Left cardiac atrium (tissue), 4 donors: ENCODE results near the gene AOAH. TPM values are rescaled to one million over a fixed set of nuclear protein-coding genes. Genes with fewer than 3 reads are reported as not detected.
"Not testable (repeated sequence)": the region's sequence is repeated elsewhere in the genome, so short reads cannot be mapped to it uniquely, and the experiment has no call there.

Experiments
- ATAC-seq, 2 donors: fragments of 200-7000 bp; cut with Tn5 transposase; one replicate each; pipeline ENCODE4 v1.9.1; 2020; ENCODE audit warnings: mild to moderate bottlenecking in 2 of 2, moderate library complexity in 2 of 2
- DNase-seq: peaks from one replicate; pipeline ENCODE4 v3.0.0-alpha.2; 2020
- intact Hi-C, 2 donors: fragments of 100-400 bp; cut with DNase I; formaldehyde crosslinking; loops; one replicate each; pipeline versions ENCODE4 v1.14.1 to v1.15.1; 2022 to 2023
- total RNA-seq, 2 donors: library from RNA; stranded (reverse); fragmentation: NEBNext Ultra II Directional; extraction: Animal tissue kit (Norgen Biotek cat#: 25700); gene quantifications; one replicate each; pipeline ENCODE4 v1.2.1, GENCODE V29; 2021
- donor health status: DM: no; HTN: yes; CAD: no.
- donor health status: DM: no; HTN: yes; CAD: no; lungs with severe emphysema.
- donor health status: DM: yes; HTN: yes; CAD: no.
- donor health status: Dilated cardiomyopathy.

AOAH gene
- total RNA-seq, 2 donors from 2014 or later, result 2.7 to 4.8 TPM

DNA sequence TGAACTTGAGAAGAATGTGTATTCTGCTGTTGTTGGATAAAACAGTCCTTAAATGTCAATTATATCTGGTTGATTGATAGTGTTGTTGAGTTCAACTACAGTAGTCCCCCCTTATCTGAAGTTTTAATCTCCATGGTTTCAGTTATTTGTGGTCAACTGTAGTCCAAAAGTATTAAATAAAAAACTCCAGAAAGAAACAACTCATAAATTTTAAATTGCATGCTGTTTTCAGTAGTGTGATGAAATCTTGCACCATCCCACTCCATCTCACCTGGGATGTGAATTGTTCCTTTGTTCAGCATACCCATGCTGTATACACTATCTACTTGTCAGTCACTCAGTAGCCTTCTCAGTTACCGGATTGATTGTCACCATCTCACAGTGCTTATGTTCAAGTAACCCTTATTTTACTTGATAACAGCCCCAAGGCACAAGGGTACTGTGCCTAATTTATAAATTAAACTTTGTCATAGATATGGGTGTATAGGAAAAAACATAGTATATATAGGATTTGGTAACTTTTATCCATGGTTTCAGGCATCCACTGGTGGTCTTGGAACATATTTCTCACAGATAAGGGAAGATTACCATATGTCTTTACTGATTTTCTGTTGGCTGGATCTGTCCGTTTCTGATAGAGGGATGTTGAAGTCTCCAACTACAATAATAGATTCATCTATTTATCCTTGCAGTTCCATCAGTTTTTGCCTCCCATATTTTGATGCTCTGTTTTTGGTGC, 57.1 kb downstream of the AOAH start:
- intact Hi-C loops, result no loop called here
- DNase-seq, result no peak
- no peak for ATAC-seq

- intact Hi-C loops, result no loop called here
These were observed 60.8 kb downstream of the AOAH start for GRCh38 chr7:36663481-36663880.

DNA sequence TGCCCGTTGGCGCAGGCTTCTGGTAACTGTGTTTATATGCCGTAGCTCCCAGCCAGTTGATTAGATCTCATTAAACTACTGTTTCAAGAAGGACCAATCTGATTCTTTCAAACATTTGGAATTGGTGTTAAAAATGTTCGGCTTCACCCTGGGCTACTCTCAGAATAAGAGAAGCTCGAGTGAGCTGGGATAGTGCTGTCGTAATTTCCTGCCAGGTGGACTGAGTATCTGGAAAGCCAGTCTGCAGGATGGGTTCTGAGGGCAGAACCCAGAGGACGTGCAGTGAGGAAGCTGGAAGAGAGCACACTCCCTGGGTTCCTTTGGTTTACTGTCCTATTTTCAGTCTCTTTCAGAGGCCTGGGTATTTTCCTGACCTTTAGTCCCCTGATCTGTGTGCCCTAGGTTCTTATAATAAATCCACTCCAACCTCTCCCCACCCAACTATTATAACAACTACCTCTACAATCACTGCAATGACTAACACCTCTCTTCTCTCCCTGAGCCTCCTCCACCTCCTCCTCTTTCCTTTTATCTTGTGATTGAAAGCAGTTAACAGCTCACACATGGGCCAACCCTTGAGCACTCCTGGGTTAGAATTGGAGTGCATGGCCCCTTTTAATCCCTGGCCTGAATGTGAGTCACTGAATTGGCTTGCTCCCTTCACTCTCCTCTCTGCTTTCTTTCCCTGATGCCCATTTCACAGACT, 63.0 kb downstream of the AOAH start:
- no peak for DNase-seq
- intact Hi-C loops, result no loop called here
- ATAC-seq, result peak in 1 of 2 donors; percentile 94

More at GRCh38 chr7:36663481-36663880, 60.8 kb downstream of the AOAH start:
- ATAC-seq (no peak), DNase-seq (no peak)

DNA sequence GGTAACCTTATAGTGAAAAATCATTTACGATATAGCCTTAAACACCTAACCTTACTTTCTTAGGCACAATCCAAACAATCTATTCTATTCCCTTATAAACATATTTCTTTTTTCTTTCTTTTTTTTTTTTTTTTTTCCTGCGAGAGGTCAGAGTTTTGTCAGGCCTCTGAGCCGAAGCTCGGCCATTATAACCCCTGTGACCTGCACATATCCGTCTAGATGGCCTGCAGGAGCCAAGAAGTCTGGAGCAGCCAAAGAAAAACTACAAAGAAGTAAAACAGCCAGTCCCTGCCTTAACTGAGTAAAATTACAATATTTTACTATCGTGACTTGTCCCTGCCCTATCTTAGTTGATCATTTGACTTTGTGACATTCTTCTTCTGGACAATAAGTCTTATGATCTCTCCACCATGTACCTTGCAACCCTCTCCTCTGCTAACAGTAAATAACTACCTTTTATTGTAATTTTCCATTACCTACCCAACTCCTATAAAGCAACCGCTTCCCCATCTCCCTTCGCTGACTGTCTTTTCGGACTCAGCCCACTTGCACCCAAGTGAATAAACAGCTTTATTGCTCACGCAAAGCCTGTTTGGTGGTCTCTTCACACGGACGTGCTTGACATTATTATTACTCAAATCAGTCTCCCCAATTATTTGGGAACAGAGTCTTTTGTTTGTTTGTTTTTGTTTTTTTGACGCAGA, 64.5 kb downstream of the AOAH start:
- intact Hi-C loops, result no loop called here
- no peak for ATAC-seq
- DNase-seq, result no peak

DNA sequence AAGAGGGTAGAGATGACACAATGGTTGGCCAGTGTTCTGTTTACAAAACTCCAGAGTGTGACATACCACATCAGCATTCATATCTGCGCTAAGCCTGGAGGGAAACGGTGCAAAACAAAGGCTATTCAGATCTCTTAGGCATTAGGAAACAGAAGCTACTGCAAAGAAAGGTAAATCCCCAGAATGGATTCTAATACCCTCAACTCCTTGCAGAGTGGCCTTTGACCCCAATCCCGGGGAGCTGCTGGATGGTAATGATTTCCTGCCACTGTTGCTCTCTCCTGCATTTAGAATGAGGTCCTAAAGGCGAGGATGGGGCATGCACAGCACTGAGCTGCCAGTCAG, 65.2 kb downstream of the AOAH start:
- ATAC-seq, result no peak
- intact Hi-C loops, result no loop called here

DNA sequence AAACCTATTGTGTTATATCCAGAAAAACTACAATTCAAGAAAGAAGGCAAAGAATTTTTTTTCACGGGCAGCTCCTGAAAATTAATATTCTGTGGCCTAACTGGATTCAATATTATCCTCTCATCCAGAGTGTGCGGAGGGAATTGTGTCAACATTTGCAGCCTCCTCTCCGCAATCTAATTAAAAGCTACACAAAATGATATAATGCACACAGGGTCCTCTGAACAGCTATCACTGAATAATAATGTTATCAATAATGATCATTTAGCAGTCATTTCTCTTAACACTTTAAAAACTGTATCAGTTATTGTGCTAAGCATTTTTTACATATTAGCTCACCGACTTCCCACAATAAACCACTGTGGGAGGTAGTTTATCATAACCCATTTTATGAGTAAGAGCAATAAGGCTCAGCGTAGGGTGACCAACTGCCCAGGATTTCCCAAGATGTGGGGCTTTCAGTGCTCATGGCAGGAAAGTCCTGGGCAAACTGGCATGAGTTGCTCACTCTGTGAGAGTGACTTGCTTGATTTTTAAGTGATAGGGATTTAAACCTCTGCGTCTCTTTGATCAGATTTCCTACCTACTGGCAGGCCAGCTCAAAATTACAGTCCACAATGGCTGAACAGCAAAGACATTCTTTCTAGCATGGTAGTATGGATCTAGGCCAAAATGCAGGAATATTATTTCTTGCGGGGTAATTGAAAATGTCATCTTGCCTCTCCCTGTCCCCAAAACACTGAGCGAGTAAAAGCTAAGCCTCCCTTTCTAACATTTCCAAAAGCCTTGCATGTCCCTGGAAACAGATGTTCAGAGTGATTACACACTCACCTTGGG, 65.7 kb downstream of the AOAH start:
- ATAC-seq, result no peak

More for the DNA sequence above, 65.2 kb downstream of the AOAH start:
- no peak for DNase-seq

DNA sequence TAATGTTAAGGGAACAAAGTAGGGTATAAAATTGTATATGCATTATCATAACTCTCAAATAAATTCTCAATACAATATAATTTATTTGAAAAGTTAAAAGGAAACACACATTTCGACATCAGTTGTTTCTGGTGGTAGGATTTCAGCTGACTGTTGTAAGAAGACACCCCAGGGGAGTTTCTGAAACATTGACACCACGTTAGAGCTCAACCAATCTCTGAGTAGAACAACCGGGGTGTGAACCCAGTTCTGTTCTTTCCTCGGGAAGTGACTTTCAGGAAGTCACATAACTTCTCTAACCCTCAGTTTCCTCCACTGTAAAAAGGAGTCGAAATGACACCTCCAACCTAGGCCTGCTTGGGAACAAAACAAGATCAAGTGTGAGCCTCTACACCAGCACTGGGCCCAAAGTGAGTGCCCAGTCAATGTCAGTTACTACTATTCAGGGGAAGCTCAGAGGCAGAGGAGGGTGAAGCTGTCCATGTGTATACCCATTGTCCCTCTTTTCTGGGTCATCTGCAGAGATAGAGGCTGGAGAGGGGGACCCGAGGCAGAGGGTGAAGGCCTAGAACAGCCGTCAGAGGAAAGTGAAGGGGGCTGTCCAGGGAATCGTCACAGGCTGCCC, 67.1 kb downstream of the AOAH start:
- DNase-seq, result no peak
- ATAC-seq, result peak in 1 of 2 donors; percentile 61
- intact Hi-C loops, result no loop called here

More for the DNA sequence above, 65.7 kb downstream of the AOAH start:
- intact Hi-C loops, result no loop called here
- no peak for DNase-seq

DNA sequence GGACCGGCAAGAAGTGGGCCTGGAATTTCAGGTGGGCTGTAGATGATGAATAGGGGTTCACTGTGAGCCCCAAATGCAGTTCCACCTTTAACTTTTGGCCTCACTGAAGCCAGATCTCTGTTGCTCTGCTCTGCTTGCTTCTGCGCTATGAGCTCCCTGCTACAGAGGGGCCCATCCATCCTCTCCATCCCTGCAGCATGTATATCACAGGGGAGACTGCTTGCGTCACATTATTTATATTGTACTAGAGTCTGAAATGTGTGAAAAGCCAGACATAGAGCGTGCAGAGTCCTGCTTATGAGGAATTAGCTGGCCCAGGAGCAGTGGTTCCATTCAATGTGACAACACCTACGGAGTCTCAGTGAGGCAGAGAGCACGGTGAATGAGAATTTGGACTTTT, 69.9 kb downstream of the AOAH start:
- intact Hi-C loops, result no loop called here
- no peak for ATAC-seq
- no peak for DNase-seq

- intact Hi-C loops, result no loop called here
- ATAC-seq, result no peak
These were observed 70.5 kb downstream of the AOAH start for GRCh38 chr7:36653663-36654355.

GRCh38 chr7:36653008-36653662, 71.2 kb downstream of the AOAH start:
- intact Hi-C loops, result no loop called here
- DNase-seq (no peak), ATAC-seq (no peak)

More at GRCh38 chr7:36653663-36654355, 70.5 kb downstream of the AOAH start:
- no peak for DNase-seq

GRCh38 chr7:36652431-36652830, 71.9 kb downstream of the AOAH start:
- intact Hi-C loops, result no loop called here
- no peak for DNase-seq
- no peak for ATAC-seq

- DNase-seq, result no peak
- ATAC-seq, result no peak
- intact Hi-C loops, result no loop called here
These were observed 72.9 kb downstream of the AOAH start for GRCh38 chr7:36651404-36651803.

DNA sequence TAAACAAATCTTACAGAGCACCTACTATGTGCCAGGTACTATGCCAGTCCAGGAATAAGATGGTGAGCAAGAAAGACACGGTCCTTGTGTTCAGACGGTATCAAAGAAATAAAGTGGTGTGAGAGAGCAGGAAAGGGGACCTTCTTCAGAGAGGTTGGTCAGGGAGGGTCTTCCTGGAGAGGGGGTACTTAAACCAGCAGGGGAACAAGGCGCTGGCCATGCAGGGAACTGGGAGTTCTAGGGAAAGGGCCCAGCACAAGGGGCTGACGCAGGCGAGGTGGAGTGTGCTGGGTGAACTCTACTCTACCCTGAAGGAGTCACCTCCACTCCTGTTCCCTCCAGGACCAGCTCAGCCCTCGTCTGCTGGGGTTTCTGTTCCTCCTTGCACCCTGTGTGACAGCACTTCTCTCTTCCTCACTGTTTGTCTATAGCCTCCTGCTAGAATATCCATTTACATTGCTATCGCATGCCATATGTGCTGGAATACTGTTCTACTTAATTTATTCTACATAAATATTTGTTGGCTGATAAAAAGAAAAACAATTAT, 73.5 kb downstream of the AOAH start:
- intact Hi-C loops, result no loop called here
- DNase-seq (no peak), ATAC-seq (no peak)

DNA sequence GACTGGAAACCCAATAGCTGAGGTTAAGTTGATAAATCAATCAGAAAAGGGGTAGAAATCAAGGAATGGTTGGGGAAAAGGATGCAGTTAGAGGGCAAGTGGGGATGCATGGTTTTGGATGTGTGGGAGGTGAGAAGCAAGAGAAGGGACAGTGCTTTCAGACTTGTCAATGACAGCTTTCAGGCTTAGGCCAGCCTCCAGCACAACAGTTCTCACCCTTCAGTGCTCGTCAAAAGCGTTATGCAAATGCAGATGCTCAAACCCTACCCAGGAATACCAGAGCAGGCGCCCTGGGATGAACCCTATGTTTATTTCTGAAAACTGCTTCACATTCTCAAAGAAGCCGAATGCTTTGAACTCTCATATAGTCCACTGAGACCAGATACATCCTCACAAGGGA, 74.0 kb downstream of the AOAH start:
- DNase-seq (no peak), ATAC-seq (no peak)
- intact Hi-C loops, result no loop called here

DNA sequence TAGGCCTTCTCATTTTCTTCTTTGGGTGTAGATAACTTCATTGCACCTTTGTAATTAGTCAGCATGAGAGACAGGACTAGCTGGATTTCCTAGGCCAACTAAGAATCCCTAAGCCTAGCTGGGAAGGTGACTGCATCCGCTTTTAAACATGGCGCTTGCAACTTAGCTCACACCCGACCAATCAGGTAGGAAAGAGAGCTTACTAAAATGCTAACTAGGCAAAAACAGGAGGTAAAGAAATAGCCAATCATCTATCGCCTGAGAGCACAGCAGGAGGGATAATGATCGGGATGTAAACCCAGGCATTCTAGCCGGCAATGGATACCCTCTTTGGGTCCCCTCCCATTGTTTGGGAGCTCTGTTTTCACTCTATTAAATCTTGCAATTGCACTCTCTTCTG, 75.0 kb downstream of the AOAH start:
- intact Hi-C loops, DNase-seq, ATAC-seq: not testable (repeated sequence)

GRCh38 chr7:36648441-36648840, 75.9 kb downstream of the AOAH start:
- intact Hi-C loops, result no loop called here
- no peak for DNase-seq
- ATAC-seq, result no peak

GRCh38 chr7:36644625-36645422, 79.5 kb downstream of the AOAH start:
- DNase-seq (no peak), ATAC-seq (no peak)
- intact Hi-C loops, result no loop called here
